Coronary artery (tissue), 2 donors: Measurements from ENCODE around the gene CALHM1.

Source experiments
- DNase-seq: peaks from one replicate; pipeline ENCODE4 v3.0.0-alpha.2; 2017; ENCODE audit warnings: low spot score
- H3K27ac ChIP-seq, 2 donors: fragments of 200-600 bp; sonication (generic); one replicate each; pipeline ENCODE4 v1.5.1; 2016 to 2019
- H3K4me3 ChIP-seq: fragments of 200-600 bp; sonication (generic); 2 replicates; pipeline ENCODE4 v1.5.1; 2016; ENCODE audit warnings: mild to moderate bottlenecking, moderate library complexity
- TF ChIP-seq, protein P1 (sequence below): fragments of 200-600 bp; sonication (generic); IDR thresholded peaks from one replicate; pipeline ENCODE4 v1.5.1; 2019; ENCODE audit warnings: antibody characterized with exemption

Gene CALHM1

DNA sequence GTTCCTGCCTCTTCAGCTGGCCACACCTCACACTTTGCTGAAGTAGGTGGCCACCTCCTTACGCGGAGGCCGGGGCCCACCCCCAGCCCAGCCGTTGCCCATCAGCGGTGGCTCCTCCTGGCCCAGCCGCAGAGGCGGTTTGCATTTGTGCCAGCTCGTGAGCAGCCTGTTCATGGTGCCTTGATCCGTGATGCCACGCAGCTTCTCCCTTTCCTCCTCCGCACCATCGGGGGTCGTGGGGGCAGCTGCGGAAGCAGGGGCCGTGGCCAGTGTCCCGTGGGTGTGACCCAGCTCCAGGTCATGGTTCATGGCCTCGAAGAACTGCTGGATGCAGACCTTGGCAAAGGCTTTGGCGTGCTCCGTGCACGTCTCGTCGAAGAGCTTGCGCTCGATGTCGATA lies 3.5 kb downstream of the CALHM1 start:
- no peak overlapping the region for H3K4me3 ChIP-seq
- TF ChIP-seq, protein P1, sequence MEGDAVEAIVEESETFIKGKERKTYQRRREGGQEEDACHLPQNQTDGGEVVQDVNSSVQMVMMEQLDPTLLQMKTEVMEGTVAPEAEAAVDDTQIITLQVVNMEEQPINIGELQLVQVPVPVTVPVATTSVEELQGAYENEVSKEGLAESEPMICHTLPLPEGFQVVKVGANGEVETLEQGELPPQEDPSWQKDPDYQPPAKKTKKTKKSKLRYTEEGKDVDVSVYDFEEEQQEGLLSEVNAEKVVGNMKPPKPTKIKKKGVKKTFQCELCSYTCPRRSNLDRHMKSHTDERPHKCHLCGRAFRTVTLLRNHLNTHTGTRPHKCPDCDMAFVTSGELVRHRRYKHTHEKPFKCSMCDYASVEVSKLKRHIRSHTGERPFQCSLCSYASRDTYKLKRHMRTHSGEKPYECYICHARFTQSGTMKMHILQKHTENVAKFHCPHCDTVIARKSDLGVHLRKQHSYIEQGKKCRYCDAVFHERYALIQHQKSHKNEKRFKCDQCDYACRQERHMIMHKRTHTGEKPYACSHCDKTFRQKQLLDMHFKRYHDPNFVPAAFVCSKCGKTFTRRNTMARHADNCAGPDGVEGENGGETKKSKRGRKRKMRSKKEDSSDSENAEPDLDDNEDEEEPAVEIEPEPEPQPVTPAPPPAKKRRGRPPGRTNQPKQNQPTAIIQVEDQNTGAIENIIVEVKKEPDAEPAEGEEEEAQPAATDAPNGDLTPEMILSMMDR = no peak
- no peak overlapping the region for H3K27ac ChIP-seq
- no peak for DNase-seq

DNA sequence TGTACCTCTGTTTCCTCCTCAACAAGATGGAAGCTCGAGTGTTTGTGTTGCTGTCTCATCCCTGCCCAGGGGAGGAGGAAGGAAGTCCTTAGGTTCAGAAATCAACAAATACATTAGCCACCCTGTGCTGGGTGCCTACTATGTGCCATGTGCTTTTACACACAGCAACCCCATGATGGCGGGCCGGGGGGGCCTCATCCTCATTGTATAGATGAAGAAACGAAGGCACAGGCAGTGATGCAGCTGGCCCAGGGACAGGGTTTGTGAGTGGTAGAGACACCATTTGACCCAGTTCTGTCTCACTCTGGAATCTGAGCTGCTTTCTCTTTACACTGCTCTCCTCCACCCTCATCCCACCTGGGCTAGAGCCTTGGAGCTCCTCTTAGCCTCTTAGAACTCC lies 4.7 kb downstream of the CALHM1 start:
- H3K4me3 ChIP-seq = no peak overlapping the region
- no peak overlapping the region for H3K27ac ChIP-seq
- TF ChIP-seq, protein P1 = no peak
- DNase-seq = no peak

DNA sequence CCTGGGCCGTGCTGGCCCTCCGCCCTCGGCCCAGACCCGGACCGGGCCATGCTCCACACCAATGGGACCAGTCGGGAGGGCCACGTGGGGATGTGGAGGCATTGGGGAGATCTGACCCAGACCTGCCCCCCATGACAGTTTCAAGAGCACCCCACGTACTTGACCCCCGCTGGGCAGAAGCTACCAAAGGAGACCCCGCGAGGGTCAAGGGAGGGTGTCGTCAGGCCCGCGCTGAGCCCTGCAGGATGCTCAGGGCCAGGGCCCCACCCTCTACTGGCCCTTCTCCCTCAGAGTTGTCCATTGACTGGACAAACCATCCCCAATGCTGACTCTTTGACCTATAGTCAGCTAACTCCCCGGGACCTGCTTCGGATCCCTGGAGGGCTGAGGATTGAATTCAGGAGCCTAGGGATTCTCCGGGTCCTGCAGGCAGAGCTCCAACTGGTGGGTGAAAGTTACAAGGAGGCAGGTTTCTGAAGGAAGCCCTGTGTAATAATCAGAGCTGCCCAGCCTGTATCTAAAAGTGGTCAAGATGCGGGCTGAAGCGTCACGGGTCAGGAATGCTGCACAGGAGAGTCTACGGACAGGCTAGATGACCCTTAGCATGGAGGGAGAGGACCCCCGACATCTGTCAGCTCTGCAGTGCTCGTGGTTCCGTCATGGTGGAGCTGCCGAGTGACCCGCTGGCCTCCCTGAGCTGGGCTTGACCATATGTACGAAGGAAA lies 6.0 kb downstream of the CALHM1 start:
- Histone ChIP-seq H3K27ac (peak overlapping the region; percentile 95 to 96), H3K4me3 (peak overlapping the region; percentile 90)
- TF ChIP-seq, protein P1 = no peak
- no peak for DNase-seq

DNA sequence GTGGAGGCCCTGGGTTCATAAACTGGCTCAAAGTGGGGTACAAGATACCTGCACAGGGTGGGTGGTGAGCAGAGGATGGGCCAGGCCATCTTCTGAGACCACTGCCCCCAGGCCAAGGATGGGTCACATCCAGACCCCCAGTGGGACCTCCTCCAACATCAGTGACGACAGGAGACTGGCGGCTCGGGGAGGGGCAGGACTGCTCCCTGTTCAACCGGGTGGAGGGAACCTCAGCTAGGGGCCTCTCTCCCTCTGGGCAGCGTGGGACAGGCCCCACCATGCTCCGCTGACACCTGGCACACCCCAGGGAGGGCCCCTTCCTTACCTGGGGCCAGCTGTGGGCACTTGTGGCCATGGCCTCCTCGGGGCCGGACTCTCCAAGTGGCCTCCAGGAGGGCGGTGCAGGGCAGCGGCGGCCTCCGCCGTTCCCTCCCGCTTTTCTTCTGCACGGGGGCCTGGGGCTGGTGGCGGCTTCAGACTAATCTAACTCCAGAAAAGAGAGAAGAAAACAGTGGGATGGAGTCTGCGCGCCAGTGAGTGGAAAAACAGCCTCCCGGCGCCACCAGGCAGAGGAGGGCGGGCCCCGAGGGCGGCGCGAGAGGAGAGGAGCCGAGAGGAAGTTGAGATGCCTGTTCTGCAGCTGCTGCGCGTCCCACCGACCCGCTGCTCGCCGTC lies 6.7 kb downstream of the CALHM1 start, which contains the start of gene CALHM2:
CALHM2 (minus strand) TSS at position 540 of the 675 bp plus-strand sequence. CDS start 2,429 bp downstream, outside the sequence.
- peak; percentile 87 for DNase-seq
- TF ChIP-seq, protein P1 = no peak
- Histone ChIP-seq H3K27ac (peak within 1 kb of the TSS; percentile 95 to 96), H3K4me3 (peak within 1 kb of the TSS; percentile 90)

DNA sequence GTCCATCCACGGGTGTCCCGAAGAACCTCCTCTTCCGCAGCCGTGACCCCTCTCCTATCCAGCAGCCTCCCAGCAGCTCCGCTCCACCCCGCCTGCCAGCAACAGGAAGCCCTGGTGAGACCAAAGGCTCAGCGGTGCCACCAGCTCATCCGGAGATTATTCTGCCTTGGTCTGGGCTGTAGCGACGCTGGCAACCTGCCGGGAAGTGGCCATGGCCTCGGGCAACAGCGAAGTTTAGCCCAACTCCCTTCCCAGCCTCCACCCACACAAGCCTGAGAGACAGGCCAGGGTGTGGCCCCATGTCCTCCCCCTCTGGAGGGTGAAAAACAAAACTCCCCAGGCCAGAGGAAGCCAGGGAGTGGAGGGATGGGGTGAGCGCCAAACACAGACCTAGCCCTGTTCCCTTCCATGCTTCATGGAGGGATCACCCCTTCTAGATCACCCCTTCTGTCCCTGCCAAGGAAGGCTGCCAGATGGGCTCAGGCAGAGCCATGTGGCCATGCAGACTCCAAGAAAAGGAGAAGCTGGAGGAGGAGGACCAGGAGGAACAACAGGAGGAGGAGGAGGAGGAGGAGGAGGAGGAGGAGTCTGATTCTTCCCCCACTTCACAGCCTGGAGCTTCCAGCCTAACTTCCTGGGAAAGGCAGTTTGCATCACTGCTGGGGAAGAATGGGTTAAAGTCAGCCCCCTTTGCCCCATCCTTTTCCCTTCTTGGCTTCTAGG lies 7.4 kb downstream of the CALHM1 start:
- peak; percentile 89 for DNase-seq
- TF ChIP-seq, protein P1 = no peak
- peak overlapping the region; percentile 90 for H3K4me3 ChIP-seq
- peak overlapping the region; percentile 95 to 96 for H3K27ac ChIP-seq

DNA sequence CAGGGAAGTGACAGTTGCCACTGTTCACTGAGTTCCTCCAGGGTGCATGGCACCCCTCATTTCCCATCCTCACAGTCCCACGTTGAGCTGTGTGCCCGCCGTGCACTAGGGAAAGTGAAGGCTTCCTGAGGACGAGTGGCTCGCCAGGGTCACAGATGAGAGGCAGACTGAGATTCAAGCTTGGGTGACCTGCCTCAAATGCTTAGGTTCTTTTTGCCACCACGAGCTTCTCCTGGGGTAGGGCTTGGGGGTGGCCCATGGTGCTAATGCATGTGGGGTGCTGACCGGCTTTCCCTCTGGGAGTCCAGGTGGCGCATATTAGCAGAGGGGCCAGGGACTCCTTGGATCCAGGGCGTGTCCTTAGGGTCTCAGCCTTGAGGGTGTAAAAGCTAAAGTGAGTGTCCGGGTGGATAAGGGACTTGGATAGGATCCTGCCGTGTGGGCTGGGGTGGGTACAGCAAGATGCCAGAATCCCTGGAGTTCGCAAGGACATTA lies 8.5 kb downstream of the CALHM1 start:
- peak overlapping the region; percentile 90 for H3K4me3 ChIP-seq
- peak overlapping the region; percentile 95 to 96 for H3K27ac ChIP-seq
- no peak for DNase-seq
- TF ChIP-seq, protein P1 = no peak
